HG03457 (cell line): ENCODE measurements around the gene KRTAP5-10.
"Not testable (repeated sequence)": the region's sequence is repeated elsewhere in the genome, so short reads cannot be mapped to it uniquely, and the experiment has no call there.

Experiments used
- ATAC-seq: cut with Tn5 transposase; IDR thresholded peaks from one replicate; pipeline ENCODE4 v1.9.1; 2021; ENCODE audit warnings: moderate number of reproducible peaks; ENCODE audit not compliant: unreplicated experiment

KRTAP5-10 gene

DNA sequence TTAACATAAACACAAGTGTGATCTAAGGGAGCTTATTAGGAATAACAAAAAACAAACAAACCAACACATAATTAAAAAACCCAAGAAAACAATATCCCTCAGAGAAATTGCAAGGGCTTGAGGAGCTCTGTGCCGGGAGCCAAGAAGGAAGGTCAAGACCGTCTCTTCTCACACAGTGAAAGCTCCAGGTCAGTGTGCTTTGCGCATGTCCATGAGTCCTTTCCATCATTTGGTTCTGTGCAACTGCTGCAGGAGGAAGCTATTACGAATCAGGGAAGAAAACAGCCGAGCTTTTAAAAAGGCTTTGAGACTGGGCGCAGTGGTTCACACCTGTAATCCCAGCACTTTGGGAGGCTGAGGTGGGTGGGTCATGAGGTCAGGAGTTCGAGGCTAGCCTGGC lies 23.0 kb upstream of the KRTAP5-10 start:
- ATAC-seq: no peak

DNA sequence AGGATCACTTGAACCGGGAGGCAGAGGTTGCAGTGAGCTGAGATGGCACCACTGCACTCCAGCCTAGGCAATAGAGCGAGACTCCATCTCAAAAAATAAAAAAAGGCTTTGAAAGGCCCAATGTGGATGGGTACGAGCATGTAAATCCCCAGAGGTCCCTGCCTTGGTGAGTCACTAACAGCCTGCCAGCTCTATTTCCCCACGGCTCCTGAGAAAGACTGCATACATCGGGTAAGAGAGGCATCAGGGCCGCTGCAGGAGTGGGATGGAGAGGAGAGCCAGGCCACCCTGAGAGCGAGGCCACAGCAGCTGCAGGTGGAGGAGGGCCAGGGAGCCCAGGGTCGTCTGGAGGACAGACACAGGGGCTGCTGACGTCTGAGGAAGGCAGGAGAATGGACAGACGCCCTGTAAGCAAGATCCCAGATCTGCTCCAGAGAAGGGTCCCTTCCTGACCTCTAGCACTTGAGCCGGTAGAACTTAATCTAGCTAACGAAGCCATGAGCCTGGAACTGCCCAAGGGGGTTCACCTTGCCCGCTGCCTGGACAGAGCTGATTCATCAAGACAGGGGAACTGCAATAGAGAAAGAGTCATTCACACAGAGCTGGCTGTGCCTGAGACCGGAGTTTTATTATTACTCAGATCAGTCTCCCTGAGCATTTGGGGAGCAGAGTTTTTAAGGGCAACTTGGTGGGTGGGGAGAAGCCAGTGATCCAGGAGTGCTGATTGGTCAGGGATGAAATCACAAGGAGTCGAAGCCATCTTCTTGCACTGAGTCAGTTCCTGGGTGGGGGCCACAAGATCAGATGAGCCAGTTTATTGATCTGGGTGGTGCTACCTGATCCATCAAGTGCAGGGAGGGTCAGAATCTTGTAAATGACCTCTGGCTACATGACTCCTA lies 22.2 kb upstream of the KRTAP5-10 start:
- ATAC-seq: no peak

DNA sequence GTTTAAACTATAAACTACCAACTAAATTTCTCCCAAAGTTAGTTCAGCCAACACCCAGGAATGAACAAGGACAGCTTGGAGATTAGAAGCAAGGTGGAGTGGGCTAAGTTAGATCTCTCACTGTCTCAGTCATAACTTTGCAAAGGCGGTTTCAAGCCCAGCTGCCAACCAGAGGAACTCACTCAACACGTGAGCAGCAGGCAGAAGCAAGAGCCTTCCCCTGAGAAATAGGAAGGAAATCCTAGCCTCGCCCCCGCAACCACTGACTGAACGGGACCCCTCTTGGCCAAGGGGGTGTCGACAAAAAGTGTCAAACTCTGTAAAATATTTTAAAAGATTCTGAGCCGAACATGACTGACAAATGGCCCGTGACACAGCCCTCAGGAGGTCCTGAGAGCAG lies 21.5 kb upstream of the KRTAP5-10 start:
- no peak for ATAC-seq

DNA sequence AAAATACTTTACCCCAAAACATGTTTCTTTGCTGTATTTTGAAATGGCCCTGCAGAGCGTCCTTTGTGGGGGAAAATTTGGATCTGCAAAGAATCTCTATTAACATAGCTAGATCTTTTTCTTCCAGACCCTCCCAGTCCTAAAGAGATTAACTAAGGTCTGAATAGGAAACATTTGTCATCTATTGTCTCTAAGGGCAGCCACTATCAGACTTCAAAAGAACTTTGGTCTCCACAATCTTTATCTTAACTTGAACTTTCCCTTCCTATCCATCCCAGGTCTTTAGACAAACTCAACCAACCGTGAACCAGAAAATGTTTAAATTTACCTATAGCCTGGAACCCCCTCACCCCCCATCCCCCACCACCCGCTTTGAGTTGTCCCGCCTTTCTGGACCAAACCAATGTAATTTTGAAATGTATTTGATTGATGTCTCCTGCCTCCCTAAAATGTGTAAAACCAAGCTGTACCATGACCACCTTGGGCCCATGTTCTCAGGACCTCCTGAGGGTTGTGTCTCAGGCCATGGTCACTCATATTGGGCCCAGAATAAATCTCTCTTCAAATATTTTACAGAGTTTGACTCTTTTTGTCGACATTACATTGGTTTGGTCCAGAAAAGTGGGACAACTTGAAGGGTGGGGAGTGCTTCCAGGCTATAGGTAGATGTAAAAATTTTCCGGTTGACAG lies 20.7 kb upstream of the KRTAP5-10 start:
- ATAC-seq: no peak

DNA sequence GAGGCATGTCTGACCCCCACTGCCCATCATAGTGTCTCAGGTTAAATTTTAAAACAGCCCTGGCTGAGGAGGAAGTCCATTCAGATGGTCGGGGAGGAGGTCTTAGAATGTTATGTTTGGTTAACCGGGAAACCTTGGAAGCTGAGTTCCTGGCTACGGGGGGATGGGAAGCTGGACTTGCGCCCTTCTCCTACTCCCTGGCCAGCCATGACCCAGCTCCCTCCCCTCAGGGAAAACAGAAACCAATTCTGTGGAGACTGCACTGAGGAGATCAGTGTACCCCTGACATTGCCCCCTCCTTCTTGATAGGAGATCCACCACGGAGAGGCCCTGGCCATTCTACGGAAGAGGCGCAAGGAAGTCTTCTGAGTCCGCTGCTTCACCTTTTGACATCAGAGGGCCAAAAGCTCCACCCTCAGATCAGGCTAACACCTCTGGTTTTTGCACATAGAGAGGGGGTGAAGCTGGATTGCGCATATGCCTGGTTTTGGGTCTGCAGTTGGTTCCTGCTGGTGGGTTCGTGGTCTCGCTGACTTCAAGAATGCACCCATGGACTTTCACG lies 19.9 kb upstream of the KRTAP5-10 start:
- no peak for ATAC-seq

DNA sequence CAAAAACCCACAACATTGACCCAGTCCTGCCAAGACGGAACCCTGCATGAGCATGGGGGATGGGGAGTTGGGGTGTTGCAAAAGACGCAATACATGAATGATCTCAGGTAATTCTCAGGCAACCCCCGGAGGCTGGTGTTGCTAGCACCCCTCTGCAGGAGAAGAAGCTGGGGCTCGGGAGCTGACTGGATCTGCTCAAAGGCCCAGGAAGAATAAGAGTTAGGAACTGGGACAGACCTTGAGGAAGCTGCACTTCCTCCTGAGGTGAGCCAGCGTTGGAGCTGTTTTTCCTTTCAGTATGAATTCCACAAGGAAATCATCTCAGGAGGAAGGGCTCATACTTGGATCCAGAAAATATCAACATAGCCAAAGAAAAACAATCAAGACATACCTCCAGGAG lies 17.2 kb upstream of the KRTAP5-10 start, which contains the start of gene KRTAP5-9:
Gene KRTAP5-9, plus strand, starts transcription at position 301 of the 400 bp plus-strand sequence. CDS start 238 bp downstream, outside the sequence.
- no peak for ATAC-seq

DNA sequence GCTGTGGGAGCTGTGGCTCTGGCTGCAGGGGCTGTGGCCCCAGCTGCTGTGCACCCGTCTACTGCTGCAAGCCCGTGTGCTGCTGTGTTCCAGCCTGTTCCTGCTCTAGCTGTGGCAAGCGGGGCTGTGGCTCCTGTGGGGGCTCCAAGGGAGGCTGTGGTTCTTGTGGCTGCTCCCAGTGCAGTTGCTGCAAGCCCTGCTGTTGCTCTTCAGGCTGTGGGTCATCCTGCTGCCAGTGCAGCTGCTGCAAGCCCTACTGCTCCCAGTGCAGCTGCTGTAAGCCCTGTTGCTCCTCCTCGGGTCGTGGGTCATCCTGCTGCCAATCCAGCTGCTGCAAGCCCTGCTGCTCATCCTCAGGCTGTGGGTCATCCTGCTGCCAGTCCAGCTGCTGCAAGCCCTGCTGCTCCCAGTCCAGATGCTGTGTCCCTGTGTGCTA lies 16.6 kb upstream of the KRTAP5-10 start:
- ATAC-seq: no peak

DNA sequence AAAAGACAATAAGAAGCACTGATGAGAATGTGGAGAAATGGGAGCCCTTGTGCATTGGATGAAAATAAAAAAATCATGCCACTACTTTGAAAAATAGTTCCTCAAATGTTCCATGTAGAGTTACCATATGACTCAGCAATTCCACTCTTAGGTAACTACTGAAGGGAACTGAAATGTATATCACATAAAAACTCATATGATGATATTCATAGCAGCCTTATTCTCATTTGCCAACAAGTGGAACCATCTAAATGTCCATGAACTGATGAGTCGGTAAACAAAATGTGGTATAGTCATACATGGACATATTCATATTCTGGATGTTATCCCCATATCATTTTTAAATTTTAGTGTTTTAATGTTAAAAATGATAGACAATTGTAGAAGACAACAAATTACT lies 13.7 kb upstream of the KRTAP5-10 start:
- ATAC-seq: no peak

DNA sequence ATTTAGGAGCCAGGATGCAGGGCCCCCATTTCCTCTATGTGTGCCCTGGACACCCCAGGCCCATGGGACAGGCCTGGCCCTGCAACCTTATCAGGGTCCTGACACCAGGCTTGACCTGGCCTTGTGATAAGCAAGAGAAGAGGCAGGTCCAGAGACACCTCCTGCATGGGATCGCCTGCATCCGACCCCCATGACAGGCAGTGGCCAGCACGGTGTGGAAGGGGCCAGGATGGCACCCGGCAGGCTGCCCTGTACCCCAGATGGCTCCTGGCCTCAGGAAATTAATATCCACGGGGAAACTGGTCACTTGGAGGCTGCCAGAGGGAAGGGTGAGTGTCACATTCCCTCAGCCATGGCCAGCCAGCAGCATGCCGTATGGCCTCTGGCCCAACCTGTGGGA lies 10.4 kb upstream of the KRTAP5-10 start:
- no peak for ATAC-seq

DNA sequence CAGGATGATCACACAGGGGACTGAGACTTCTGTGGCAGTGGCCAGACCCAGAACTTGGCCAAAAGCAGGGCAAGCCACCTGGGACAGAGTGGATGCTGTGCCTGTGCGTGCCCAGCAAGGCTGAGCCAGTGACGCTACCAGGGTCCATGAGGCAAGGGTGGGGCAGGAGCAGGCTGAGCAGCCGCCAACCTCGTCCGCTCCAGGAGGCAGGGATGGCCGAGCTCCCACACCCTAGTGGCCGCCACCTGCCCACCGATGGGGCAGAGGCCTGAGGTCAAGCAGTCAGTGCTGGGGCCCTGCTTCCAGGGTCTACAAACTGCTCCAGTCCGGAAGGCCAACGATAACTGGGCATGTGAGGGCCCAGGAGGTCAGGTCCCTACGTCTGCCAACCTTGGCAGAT lies 9.9 kb upstream of the KRTAP5-10 start:
- no peak for ATAC-seq

DNA sequence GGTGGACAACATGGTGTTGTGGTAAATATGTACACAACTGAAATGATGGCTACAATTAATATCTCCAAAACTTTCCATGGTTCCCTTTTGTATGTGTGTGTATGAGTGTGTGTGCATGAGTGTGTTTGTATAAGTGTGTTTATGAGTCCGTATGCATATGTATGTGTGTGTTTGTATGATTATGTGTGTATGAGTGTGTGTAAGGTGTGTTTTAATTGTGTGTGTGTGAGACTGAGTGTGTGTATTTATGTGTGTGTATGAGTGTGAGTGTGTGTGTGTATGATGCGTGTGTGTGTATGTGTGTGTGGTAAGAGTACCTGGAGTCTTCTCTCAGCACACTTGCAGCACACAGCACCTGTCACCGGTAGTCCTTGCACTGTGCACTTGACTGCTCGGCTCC lies 9.3 kb upstream of the KRTAP5-10 start:
- no peak for ATAC-seq

DNA sequence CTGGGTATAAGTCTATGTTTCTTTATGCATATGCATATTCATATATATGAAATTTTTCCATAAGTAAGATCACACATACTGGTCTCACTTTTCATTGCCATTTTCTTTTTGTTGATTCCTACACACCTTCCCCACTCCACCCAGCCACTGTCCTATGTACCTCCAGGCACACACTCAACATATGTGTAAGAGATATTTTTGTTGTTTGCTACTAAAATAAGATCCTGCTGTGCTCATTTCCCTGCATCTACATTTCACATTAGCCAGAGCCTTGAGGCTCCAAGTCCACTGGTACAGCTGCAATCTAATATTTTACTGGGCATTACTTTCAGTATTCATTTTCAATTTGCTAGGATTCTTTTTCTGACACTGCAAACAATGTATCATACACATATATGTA lies 8.1 kb upstream of the KRTAP5-10 start:
- no peak for ATAC-seq

DNA sequence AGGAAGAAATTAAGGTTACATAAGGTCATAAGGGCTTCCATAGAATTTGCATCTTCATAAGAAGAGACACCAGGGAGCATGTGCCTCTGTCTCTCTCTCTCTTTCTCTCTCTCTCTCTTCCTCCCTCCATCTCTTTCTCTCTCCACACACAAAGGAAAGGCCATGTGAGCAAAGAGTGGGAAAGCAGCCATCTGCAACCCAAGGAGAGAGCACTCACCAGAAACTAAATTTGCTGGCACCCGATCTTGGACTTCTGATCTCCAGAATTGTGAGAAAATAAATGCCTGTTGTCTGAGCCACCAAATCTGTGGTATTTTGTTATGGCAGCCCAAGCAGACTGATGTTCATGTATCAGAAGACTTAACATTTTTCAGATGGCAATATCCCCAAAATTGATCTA lies 6.4 kb upstream of the KRTAP5-10 start:
- ATAC-seq: no peak

DNA sequence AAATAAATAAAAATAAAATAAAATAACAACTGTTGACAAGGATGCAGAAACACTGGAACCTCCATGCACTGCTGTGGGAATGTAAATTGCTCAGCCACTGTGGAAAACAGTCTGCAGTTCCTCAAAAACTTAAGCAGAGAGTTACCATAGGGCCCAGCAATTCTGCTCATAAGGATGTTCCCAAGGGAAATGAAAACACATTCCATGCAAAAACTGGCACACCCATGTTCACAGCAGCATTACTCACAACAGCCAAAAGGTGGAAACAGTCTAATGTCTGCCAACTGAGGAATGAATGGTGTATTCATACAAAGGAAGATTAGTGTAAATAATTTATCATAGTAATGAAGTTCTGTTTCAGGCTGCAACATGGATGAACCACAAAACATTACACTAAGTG lies 3.2 kb upstream of the KRTAP5-10 start:
- no peak for ATAC-seq

DNA sequence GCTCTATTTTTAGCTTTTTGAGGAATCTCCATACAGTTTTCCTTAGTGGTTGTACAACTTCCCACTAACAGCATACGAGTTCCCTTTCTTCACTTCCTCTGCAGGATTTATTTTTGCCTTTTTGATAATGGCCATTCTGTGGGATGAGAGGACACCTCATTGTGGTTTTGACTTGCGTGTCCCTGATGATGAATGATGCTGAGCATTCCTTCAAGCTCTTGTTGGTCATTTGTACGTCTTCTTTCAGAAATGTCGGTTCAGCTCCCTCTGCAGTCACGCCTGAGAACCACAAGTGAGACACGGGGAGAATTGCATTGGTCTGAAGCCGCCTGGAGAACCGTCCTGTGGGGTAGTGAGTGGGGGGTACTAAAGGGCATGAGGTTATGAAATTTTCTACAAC lies 2.0 kb upstream of the KRTAP5-10 start:
- no peak for ATAC-seq

DNA sequence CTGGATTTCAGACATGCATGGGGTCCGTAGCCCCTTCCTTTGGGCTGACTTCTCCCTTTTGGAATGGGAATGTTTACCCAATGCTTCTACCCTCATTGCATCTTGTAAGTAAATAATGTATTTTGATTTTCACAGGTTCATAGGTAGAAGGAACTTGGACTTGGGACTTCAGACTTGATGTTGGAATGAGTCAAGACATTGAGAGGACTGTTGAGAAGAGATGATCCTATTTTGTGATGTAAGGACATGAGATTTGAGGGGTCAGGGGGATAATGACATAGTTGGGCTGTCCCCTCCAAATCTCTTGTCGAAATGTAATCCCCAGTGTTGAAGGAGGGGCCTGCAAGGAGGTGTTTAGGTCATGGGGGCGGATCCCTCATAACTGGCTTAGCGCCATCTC lies 933 bp upstream of the KRTAP5-10 start:
- ATAC-seq: no peak

DNA sequence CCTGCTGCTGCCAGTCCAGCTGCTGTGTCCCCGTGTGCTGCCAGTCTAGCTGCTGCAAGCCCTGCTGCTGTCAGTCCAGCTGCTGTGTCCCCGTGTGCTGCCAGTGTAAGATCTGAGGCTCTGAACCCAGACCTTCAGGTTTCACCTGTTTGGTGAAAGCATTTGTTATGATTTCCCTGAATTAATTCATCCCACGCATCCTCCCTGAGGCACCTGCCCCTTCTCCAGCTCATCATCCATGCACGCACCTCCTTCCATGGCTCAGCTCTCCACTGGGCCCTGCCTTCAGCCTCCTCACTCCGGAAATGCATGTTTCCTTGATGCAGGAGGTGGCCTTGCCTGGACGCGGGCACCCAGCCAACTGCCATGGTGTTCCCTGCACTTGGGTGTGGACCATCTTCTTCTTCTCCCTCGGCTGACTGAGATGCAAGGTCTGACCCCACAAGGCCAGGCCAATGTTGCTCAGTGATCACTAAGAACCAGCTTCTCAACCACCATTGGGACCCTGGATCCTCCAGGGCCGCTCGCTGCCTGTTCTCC lies 788 bp downstream of the KRTAP5-10 start:
- no peak for ATAC-seq

DNA sequence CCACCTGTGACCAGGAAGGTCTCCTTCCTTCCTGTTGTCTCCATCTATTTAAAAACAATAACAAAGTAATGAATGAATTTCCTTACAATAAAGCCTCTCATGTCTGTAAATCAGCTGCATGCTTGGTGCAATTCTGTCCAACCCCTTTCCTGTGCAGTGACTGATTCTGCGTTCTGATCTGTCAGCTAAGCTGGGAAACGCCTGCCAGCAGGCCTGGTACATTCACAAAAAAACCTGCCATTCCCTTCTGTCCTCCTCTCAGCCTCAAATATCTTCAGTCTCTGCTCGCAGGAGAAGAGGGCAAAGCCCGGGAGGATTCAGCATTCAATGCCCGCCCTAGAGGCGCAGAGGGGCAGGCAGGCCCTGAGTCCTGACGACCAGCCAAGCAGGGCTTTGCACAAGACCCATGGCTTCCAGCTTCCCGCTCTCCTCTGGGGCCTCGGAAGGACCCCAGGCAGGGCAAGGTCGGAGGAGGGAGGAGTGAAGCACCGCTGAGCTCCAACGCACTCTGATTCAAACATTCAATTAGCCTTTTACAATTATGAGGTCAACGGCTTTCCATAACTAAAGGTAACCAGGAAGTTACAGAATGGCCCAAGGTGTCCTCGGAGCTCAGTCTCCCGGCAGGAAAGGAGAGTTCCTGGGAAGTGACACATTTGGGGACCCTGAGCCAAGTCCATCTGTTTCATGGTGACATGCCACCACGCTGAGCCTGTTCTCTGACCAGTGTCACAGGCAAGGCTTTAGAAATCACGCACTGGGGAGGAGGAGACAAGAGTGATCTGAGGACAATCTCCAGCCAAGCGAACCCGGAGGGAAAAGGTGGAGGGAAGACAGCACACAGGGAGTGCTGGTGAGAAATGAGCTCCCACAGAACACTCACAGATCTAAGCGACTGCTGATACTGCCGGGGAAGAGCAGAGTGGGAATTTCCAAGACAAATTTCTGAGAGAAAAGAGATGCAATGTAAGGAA lies 1.6 kb downstream of the KRTAP5-10 start:
- not testable (repeated sequence) for ATAC-seq

DNA sequence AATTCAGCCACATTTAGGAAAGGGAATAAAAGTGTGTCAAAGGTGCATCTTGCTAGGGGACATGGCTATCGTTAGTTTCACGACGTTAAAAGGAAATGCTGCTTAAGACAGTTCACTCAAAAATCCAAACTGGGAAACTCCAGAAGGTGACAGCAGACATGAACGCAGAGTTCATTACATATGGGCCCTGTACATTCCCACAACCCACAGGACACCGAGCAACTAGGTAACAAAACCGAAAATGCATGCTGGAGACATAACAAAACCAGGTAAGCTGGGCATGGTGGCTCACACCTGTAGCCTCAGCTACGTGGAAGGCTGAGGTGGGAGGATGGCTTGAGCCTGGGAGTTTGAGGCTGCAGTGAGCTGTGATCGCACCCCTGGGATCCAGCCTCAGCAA lies 2.3 kb downstream of the KRTAP5-10 start:
- not testable (repeated sequence) for ATAC-seq

DNA sequence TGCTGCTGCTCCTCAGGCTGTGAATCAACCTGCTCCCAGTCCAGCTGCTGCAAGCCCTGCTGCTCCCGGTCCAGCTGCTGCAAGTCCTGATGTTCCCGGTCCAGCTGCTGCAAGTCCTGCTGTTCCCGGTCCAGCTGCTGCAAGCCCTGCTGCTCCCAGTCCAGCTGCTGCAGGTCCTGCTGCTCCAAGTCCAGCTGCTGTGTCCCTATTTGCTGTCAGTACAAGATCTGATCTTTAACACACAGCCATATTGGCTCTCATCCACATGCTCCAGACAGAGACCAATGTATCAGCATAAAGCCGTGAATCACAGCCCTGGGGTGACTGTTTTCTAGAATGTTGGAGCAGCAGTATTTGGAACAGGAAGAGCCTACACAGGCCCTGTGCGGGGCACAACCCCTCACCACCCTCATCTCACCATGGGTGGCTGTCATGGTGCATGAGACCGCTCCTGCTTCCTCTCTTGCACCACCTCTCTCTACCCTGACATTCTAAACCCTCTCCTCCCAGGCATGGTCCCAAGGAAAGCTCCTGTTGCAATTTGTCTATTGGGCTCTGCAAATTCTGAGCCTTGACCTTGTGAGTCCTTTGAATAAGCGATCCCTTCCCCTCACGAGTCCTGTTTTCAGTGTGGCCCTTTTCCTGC lies 3.5 kb downstream of the KRTAP5-10 start:
- no peak for ATAC-seq
